Activated naive CD8-positive, alpha-beta T cell (primary cell): Measurements from ENCODE around the gene SIGLEC15.

Experiments used
- H3K27ac Mint-ChIP-seq: one replicate; pipeline ENCODE4 v1.8.0; 2021; ENCODE audit warnings: mixed read lengths
- H3K27me3 Mint-ChIP-seq: one replicate; pipeline ENCODE4 v1.8.0; 2021; ENCODE audit warnings: mixed read lengths
- H3K36me3 Mint-ChIP-seq: one replicate; pipeline ENCODE4 v1.8.0; 2021; ENCODE audit warnings: mixed read lengths
- H3K4me1 Mint-ChIP-seq: one replicate; pipeline ENCODE4 v1.8.0; 2021; ENCODE audit warnings: low read depth, mixed read lengths
- H3K4me3 Mint-ChIP-seq: one replicate; pipeline ENCODE4 v1.8.0; 2021; ENCODE audit warnings: mild to moderate bottlenecking, mixed read lengths
- H3K9me3 Mint-ChIP-seq: one replicate; pipeline ENCODE4 v1.8.0; 2021; ENCODE audit warnings: low read depth, mixed read lengths

Gene SIGLEC15

DNA sequence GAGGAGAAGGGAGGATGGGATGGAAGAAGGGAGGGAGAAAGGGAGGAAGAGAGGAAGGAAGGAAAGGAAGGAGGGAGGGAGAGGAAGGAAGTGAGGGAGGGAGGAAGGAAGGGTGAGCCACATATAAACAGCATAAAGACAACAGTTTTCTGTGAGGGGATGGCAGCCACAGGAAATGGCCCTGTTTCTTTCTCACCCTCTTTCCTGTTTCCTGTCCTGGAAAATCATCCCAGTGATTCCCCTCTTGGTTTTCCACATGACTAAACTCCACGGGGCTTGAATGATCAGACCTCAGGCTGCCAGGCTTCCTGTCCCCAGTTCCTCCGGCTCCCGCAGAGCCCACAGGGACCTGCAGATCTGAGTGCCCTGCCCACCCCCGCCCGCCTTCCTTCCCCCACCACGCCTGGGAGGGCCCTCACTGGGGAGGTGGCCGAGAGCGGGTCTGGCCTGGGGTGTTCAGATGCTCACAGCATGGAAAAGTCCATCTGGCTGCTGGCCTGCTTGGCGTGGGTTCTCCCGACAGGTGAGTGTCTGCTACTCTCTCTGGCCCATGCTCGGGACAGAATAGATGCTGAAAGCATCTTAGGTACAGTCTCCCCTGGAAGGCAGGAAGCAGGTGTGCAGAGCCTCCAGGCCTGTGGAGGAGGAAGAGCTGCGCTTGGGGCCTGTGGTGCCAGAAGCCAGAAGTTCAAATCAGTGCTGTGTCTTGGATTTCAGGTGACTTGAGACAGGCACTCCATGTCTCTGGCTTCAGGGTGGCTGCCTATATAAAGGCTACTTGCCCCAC is at the start of gene SIGLEC15:
Gene SIGLEC15 (plus strand): TSS at position 418 of the 787 bp plus-strand sequence. CDS start 54 bp downstream, at position 472.
- no peaks in the 10 kb centered on the region for H3K27me3 Mint-ChIP-seq
- no peaks in the 10 kb centered on the region for H3K9me3 Mint-ChIP-seq
- peaks cover 29% of the 10 kb centered on the region for H3K4me1 Mint-ChIP-seq
- peak within 1 kb of the TSS; percentile 54 for H3K27ac Mint-ChIP-seq
- H3K4me3 Mint-ChIP-seq = peak within 1 kb of the TSS; percentile 21
- H3K36me3 Mint-ChIP-seq = peaks cover 2% of the 10 kb centered on the region

DNA sequence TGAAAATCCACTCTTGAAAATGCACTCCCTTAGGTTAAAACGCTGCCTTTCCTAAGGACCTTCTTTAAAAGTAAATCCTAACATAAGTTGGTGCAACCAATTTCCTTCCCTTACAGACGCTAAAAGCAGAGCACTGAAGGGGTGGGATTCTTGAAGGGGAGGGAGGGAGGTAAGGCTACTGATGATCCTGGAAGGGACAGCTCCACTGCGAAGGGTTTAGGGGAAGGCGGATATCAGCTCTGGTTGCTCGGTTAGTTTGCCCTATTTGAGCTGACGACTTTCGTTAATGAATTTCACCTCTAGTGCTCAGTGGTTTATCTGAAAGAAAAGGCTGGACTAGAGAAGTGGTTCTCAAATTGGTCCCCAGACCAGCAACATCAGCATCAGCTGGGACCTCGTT is 49.7 kb upstream of the SIGLEC15 start:
- Mint-ChIP-seq H3K36me3 (no peaks in the 10 kb centered on the region), H3K4me3 (peak overlapping the region; percentile 85), H3K9me3 (no peaks in the 10 kb centered on the region), H3K4me1 (peaks cover 18% of the 10 kb centered on the region), H3K27ac (peak overlapping the region; percentile 31), H3K27me3 (peaks cover 4% of the 10 kb centered on the region)

DNA sequence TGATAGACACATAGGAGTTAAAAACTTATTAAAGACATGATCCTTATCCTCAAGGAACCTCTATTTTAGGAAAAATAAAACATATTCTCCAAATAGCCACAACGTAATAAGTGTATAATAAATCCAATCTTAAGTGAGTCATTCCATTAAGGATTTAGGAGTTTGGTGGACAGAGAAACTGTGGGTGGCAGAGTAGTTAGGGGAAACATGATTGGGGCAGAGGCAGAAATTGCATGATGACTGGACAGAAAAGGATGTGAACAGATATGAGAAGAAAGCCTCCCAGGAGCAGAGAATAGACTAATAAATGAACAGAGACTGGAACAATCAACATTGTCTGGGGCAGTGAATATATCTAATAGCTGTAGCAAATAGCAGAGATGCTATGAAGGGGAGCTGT is 48.1 kb upstream of the SIGLEC15 start:
- Mint-ChIP-seq H3K36me3 (no peaks in the 10 kb centered on the region), H3K4me1 (peaks cover 18% of the 10 kb centered on the region), H3K27ac (no peak overlapping the region), H3K9me3 (no peaks in the 10 kb centered on the region), H3K27me3 (peaks cover 3% of the 10 kb centered on the region), H3K4me3 (no peak overlapping the region)

GRCh38 chr18:45780568-45780967 is 44.9 kb upstream of the SIGLEC15 start:
- Mint-ChIP-seq H3K27me3 (peaks cover 3% of the 10 kb centered on the region), H3K27ac (no peak overlapping the region), H3K36me3 (no peaks in the 10 kb centered on the region), H3K9me3 (no peaks in the 10 kb centered on the region), H3K4me1 (peaks cover 2% of the 10 kb centered on the region), H3K4me3 (no peak overlapping the region)

- H3K27ac Mint-ChIP-seq = no peak overlapping the region
- H3K4me3 Mint-ChIP-seq = no peak overlapping the region
- peaks cover 2% of the 10 kb centered on the region for H3K4me1 Mint-ChIP-seq
- no peaks in the 10 kb centered on the region for H3K9me3 Mint-ChIP-seq
- peaks cover 3% of the 10 kb centered on the region for H3K27me3 Mint-ChIP-seq
- no peaks in the 10 kb centered on the region for H3K36me3 Mint-ChIP-seq
Measured at GRCh38 chr18:45782662-45783061, 42.8 kb upstream of the SIGLEC15 start.

GRCh38 chr18:45783097-45784075 is 42.1 kb upstream of the SIGLEC15 start:
- H3K36me3 Mint-ChIP-seq = no peaks in the 10 kb centered on the region
- H3K4me3 Mint-ChIP-seq = no peak overlapping the region
- peaks cover 3% of the 10 kb centered on the region for H3K27me3 Mint-ChIP-seq
- no peaks in the 10 kb centered on the region for H3K9me3 Mint-ChIP-seq
- peaks cover 2% of the 10 kb centered on the region for H3K4me1 Mint-ChIP-seq
- H3K27ac Mint-ChIP-seq = no peak overlapping the region

- Mint-ChIP-seq H3K9me3 (no peaks in the 10 kb centered on the region), H3K4me1 (peaks cover 2% of the 10 kb centered on the region), H3K27me3 (no peaks in the 10 kb centered on the region), H3K4me3 (no peak overlapping the region), H3K27ac (no peak overlapping the region), H3K36me3 (no peaks in the 10 kb centered on the region)
Measured at GRCh38 chr18:45785134-45785533, 40.3 kb upstream of the SIGLEC15 start.

DNA sequence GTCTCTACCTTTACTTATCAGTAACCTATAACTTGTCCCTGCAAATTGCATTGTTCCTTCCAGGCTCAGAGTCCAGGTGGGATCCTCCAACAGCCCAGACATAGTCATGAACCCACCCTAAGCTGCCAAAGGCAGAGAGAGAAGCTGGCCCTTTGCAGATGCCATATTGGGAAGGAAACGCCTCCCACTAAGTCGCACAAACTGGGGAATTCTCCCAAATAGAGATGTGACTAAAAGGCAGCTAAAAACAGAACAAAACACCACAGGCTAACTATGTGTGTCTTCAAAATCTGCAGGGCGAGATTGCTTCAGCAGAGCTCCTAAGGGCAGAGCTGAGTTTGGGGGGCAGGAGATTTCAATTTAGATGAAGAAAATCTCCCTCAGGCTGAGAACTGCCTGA is 38.5 kb upstream of the SIGLEC15 start:
- H3K4me1 Mint-ChIP-seq = peaks cover 2% of the 10 kb centered on the region
- H3K9me3 Mint-ChIP-seq = no peaks in the 10 kb centered on the region
- no peaks in the 10 kb centered on the region for H3K36me3 Mint-ChIP-seq
- H3K27ac Mint-ChIP-seq = no peak overlapping the region
- H3K4me3 Mint-ChIP-seq = no peak overlapping the region
- no peaks in the 10 kb centered on the region for H3K27me3 Mint-ChIP-seq

GRCh38 chr18:45787346-45787745 is 38.1 kb upstream of the SIGLEC15 start:
- Mint-ChIP-seq H3K9me3 (no peaks in the 10 kb centered on the region), H3K27me3 (no peaks in the 10 kb centered on the region), H3K36me3 (no peaks in the 10 kb centered on the region), H3K27ac (no peak overlapping the region), H3K4me3 (no peak overlapping the region), H3K4me1 (peaks cover 2% of the 10 kb centered on the region)

DNA sequence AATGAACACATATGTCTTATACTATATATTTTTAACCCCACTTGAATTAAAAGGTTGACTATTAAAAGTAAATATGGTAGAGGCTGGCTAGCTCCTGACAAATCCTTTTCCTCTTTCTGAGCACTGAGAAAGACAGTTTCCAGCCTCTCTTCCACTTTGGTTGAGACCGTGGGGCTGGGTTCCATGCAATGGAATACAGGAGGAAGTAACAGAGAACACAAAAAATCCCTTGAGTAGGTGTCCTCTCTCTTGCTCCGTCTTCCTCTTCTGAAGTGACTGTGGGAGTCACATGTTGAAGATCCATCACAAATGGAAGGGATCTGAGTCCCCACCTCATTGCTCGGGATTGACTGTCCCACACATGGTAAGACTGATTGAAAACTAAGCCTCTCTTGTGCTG is 36.6 kb upstream of the SIGLEC15 start:
- no peak overlapping the region for H3K27ac Mint-ChIP-seq
- no peaks in the 10 kb centered on the region for H3K36me3 Mint-ChIP-seq
- peaks cover 4% of the 10 kb centered on the region for H3K9me3 Mint-ChIP-seq

DNA sequence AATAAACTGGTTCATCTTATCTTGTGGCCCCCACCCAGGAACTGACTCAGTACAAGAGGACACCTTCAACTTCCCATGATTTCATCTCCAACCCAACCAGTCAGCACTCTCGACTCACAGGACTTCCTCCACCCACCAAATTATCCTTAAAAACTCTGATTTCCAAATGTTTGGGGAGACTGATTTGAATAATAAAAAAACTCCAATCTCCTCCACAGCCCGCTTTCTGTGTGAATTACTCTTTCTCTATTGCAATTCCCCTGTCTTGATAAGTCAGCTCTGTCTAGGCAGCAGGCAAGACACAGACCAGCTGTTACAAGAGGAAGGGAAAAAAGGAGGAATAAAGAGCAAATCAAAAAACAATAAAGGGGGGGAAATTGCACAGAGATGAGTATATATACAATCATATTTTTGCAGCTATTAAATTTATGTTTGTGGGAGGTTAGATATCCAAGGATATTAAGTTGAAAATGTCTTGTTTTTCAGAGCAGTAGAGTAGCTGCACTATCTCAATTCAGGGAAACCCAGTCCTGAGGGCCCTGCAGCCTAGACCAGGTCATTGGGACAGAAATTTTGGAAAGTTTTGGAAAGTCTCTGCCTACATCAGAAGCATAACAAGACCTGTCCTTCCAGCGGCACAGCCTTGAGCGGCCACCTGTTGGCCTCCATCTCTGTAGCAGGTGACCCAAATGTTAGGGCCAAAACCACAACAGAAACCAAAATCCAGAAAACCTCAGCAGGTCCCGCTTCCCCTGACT is 32.8 kb upstream of the SIGLEC15 start:
- H3K27me3 Mint-ChIP-seq = no peaks in the 10 kb centered on the region
- H3K4me3 Mint-ChIP-seq = no peak overlapping the region
- no peaks in the 10 kb centered on the region for H3K36me3 Mint-ChIP-seq
- no peaks in the 10 kb centered on the region for H3K4me1 Mint-ChIP-seq
- no peak overlapping the region for H3K27ac Mint-ChIP-seq
- H3K9me3 Mint-ChIP-seq = peaks cover 4% of the 10 kb centered on the region

More for the DNA sequence above, 36.6 kb upstream of the SIGLEC15 start:
- H3K27me3 Mint-ChIP-seq = no peaks in the 10 kb centered on the region
- H3K4me3 Mint-ChIP-seq = no peak overlapping the region
- H3K4me1 Mint-ChIP-seq = peaks cover 2% of the 10 kb centered on the region

DNA sequence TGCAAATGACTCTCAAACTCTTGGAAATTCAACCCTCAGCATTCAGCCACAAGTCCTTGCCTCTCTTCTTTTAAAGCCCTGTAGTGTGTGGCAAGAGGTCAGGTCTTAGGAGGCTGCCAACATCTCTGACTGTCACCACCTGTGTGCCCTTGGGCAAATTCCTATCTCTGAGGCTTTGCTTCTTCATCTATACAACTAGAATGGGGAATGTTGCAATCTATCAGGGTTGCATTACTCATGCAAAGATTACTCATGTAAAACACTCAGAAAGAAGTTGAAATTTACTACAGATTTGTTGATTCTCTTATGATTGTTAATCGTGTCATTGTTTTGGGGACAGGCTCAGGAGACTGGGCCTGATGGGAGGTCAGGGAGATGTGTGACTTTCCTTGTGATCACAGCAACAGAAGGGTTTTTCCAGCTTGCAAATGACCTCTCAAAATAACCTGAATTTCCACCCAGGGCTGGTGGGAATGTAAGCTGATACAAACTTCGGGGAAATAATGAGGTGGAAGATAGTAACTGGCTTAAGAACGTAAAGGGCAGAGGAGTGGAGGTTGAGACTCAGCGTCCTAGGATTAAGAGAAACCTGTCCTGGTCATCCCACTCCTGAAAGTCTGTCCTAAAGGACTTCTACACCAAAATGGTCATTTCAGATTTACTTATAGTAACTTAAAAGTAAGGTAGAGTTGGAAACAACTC is 32.1 kb upstream of the SIGLEC15 start:
- Mint-ChIP-seq H3K4me1 (no peaks in the 10 kb centered on the region), H3K27me3 (no peaks in the 10 kb centered on the region), H3K27ac (no peak overlapping the region), H3K9me3 (peaks cover 4% of the 10 kb centered on the region), H3K36me3 (no peaks in the 10 kb centered on the region), H3K4me3 (no peak overlapping the region)

DNA sequence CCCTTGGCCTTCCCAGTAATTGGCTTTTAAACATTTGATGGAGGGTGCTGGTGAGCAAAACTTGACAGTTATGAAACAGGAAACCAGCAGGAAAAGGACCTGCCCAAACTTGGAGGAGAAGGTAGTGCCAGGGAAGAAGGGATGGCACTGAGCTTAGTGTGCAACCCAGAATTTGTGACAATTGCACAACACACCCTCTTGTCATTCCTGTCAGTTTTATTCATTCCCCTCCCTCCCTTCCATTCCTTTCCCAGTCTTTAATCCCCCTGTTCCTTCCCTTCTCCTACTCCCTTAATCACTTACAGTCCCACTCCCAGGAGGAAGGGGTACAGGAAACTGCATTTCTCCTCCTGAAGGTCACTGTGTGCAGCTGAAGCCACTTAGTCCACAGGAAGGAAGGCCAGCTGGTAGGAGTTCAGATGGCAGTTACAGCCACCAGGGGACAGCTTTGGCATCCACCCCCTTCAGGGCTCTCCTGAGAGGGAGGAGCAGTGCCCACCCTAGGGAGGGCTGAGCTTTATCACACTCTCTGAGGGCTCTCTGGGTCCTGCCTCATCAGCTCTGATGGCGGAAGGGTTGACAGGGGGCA is 24.0 kb upstream of the SIGLEC15 start:
- H3K9me3 Mint-ChIP-seq = peaks cover 5% of the 10 kb centered on the region
- no peak overlapping the region for H3K27ac Mint-ChIP-seq
- peaks cover 13% of the 10 kb centered on the region for H3K36me3 Mint-ChIP-seq
- no peak overlapping the region for H3K4me3 Mint-ChIP-seq
- H3K27me3 Mint-ChIP-seq = peaks cover 4% of the 10 kb centered on the region
- peaks cover 3% of the 10 kb centered on the region for H3K4me1 Mint-ChIP-seq
